ENCODE data around the gene FRMD4A. TPM values are rescaled to one million over a fixed set of nuclear protein-coding genes. Genes with fewer than 3 reads are reported as not detected.

The FRMD4A gene
- total and polyA plus RNA-seq, 12 donors = 17.4 to 43.4 (median 30.3) TPM

- intact Hi-C loops (cut with DNase I) = loop anchor here in 1 of 10 donors (10.0 kb wide), 1 partner anchor 193 kb away; no protein-coding TSS in a partner anchor
- H3K4me1 ChIP-seq = peaks cover 0 to 13% (median 7%) of the 10 kb centered on the region in 9 donors
- 92 to 94% methylated on average over 7 of the region's 7 CpGs for WGBS, 2 donors
- DNase-seq = no peak
- H3K27ac ChIP-seq = no peak overlapping the region
- no peak for TF ChIP-seq CTCF (IDR thresholded peaks at IDR 0.05)
- peaks cover 0 to 8% (median 0%) of the 10 kb centered on the region in 7 donors for H3K27me3 ChIP-seq
- H3K4me3 ChIP-seq = no peak overlapping the region
- ATAC-seq = no peak
- no peaks in the 10 kb centered on the region for H3K9me3 ChIP-seq
- no peaks in the 10 kb centered on the region for H3K36me3 ChIP-seq
Measured at GRCh38 chr10:14087566-14087965, 243.2 kb downstream of the FRMD4A start.

GRCh38 chr10:14086596-14086995 lies 244.1 kb downstream of the FRMD4A start:
- Histone ChIP-seq H3K27me3 (peaks cover 0 to 8% (median 0%) of the 10 kb centered on the region in 7 donors), H3K36me3 (no peaks in the 10 kb centered on the region), H3K27ac (no peak overlapping the region), H3K4me3 (no peak overlapping the region), H3K9me3 (no peaks in the 10 kb centered on the region), H3K4me1 (peaks cover 0 to 13% (median 7%) of the 10 kb centered on the region in 9 donors)
- DNase-seq (no peak), ATAC-seq (no peak)
- no peak for TF ChIP-seq CTCF (IDR thresholded peaks at IDR 0.05)
- intact Hi-C loops (cut with DNase I) = loop anchor here in 1 of 10 donors (10.0 kb wide), 1 partner anchor 192 kb away; no protein-coding TSS in a partner anchor
- WGBS, 2 donors = 80 to 86% methylated on average over 3 of the region's 3 CpGs

- Histone ChIP-seq H3K36me3 (no peaks in the 10 kb centered on the region), H3K27ac (no peak overlapping the region), H3K9me3 (no peaks in the 10 kb centered on the region), H3K27me3 (peaks cover 0 to 8% (median 0%) of the 10 kb centered on the region in 7 donors), H3K4me3 (no peak overlapping the region), H3K4me1 (peaks cover 0 to 12% (median 7%) of the 10 kb centered on the region in 9 donors)
- WGBS, 2 donors = 94 to 96% methylated on average over 7 of the region's 7 CpGs
- ATAC-seq = no peak
- no peak for DNase-seq
- intact Hi-C loops (cut with DNase I) = loop anchor here in 1 of 10 donors (5.0 to 10.0 kb wide), 2 partner anchors 43 to 190 kb away; no protein-coding TSS in a partner anchor
- no peak for TF ChIP-seq CTCF (IDR thresholded peaks at IDR 0.05)
Measured at GRCh38 chr10:14084875-14085274, 245.8 kb downstream of the FRMD4A start.

- intact Hi-C loops (cut with DNase I) = loop anchor here in 1 of 10 donors (5.0 to 10.0 kb wide), 2 partner anchors 38 to 186 kb away; no protein-coding TSS in a partner anchor
- no peaks in the 10 kb centered on the region for H3K4me1 ChIP-seq
- TF ChIP-seq CTCF (IDR thresholded peaks at IDR 0.05) = no peak
Measured at GRCh38 chr10:14080795-14081194, 249.9 kb downstream of the FRMD4A start.

More at GRCh38 chr10:14080795-14081194, 249.9 kb downstream of the FRMD4A start:
- Histone ChIP-seq H3K27ac (no peak overlapping the region), H3K4me3 (no peak overlapping the region), H3K36me3 (no peaks in the 10 kb centered on the region), H3K9me3 (peaks cover 0 to 14% (median 0%) of the 10 kb centered on the region in 11 donors), H3K27me3 (peaks cover 0 to 8% (median 0%) of the 10 kb centered on the region in 7 donors)
- WGBS, 2 donors = 85 to 88% methylated on average over 4 of the region's 4 CpGs
- DNase-seq = no peak
- no peak for ATAC-seq

Data from heart right ventricle (tissue), 16 donors.